ENCODE data around the gene SLC2A10. TPM values are rescaled to one million over a fixed set of nuclear protein-coding genes. Genes with fewer than 3 reads are reported as not detected.
A peak's percentile ranks its signal among the peaks of the same experiment; 100 is the strongest.

SLC2A10 gene
- total RNA-seq, 3 donors from 2014 or later (not counting 1 experiment from before 2014, with no cell fraction given), result 0.26 to 2.2 (median 0.79) TPM

DNA sequence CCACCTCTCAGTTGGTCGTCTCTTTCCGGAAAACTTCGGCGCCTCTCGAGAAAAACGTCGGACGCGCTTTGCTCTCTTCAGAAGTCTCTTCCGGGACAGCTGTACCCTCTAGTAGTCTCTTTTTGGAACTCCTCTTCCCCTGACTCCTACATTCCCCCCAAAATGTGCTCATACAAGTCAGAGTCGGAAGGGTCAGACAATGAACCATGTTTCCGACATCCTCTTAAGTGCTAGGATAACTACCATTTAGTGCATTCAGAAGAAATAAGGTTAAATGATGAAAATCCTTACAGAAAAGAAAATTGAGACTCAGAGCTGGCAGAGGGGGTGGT is 19.7 kb upstream of the SLC2A10 start:
- intact Hi-C loops (cut with micrococcal nuclease), result loop anchor here (10.0 kb wide), 1 partner anchor 665 kb away; the partner anchor contains the start of gene SLC12A5
- Histone ChIP-seq H3K9me3 (ENCODE audit: control insufficient read depth, insufficient read depth, low read length) (no peaks in the 10 kb centered on the region), H3K4me3 (ENCODE audit: low read length) (peak overlapping the region; percentile 86), H3K27ac (ENCODE audit: low read length) (peak overlapping the region; percentile 82), H3K4me1 (ENCODE audit: control insufficient read depth, insufficient read depth, low read length) (peaks cover 23% of the 10 kb centered on the region), H3K36me3 (ENCODE audit: control insufficient read depth, insufficient read depth, low read length) (peaks cover 16% of the 10 kb centered on the region), H3K27me3 (ENCODE audit: control insufficient read depth, insufficient read depth, low read length) (no peaks in the 10 kb centered on the region)
- WGBS (ENCODE audit: insufficient coverage), result 0% methylated on average over 11 of the region's 12 CpGs
- Mint-ChIP-seq H3K4me3 (peak overlapping the region; percentile 99), H3K27me3 (ENCODE audit: low read depth in 2 of 2) (no peaks in the 10 kb centered on the region), H3K4me1 (peaks cover 49 to 53% of the 10 kb centered on the region in 2 donors), H3K27ac (peak overlapping the region; percentile 92 to 97), H3K9me3 (no peaks in the 10 kb centered on the region), H3K36me3 (no peaks in the 10 kb centered on the region)
- ATAC-seq, result no peak
- no peak for DNase-seq
- TF ChIP-seq, protein P1, sequence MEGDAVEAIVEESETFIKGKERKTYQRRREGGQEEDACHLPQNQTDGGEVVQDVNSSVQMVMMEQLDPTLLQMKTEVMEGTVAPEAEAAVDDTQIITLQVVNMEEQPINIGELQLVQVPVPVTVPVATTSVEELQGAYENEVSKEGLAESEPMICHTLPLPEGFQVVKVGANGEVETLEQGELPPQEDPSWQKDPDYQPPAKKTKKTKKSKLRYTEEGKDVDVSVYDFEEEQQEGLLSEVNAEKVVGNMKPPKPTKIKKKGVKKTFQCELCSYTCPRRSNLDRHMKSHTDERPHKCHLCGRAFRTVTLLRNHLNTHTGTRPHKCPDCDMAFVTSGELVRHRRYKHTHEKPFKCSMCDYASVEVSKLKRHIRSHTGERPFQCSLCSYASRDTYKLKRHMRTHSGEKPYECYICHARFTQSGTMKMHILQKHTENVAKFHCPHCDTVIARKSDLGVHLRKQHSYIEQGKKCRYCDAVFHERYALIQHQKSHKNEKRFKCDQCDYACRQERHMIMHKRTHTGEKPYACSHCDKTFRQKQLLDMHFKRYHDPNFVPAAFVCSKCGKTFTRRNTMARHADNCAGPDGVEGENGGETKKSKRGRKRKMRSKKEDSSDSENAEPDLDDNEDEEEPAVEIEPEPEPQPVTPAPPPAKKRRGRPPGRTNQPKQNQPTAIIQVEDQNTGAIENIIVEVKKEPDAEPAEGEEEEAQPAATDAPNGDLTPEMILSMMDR (IDR thresholded peaks at IDR 0.05), result no peak

DNA sequence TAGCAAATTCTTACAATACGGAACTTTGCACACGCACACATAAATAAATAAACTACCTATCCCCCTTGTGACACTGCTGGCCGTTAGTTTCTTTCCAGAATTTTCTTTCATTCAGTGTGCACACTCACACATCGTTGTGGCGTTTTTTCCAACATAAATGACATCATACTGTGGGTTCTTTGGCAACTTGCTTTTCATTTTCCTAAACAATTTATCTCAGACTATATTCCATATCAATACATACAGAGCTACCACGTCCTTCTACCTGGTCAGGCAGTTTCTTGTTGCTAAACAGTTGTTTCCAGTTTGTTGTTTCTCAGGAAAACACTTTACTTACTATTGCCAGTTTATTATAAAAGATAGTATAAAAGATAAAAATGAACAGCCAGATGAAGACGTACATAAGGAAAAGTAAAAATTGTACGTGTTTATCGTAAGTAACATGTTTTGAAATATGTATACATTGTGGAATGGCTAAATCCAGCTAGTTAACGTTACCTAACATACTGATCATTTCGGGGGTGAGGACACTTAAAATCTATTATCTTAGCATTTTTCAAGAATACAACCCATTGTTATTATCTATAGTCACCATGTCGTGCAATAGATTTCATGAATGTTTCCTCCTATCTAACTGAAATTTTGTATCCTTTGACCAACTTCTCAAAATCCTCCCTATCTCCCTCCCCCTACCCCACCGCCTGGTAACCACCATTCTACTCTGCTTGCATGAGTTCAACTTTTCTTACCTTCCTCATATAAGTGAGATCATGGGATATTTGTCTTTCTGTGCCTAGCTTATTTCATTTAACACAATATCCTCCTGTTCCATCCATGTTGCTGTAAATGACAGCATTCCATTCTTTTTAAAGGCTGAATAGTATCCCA is 19.0 kb upstream of the SLC2A10 start:
- TF ChIP-seq, protein P1 (IDR thresholded peaks at IDR 0.05), result no peak
- Histone ChIP-seq H3K27me3 (ENCODE audit: control insufficient read depth, insufficient read depth, low read length) (no peaks in the 10 kb centered on the region), H3K4me3 (ENCODE audit: low read length) (no peak overlapping the region), H3K27ac (ENCODE audit: low read length) (peak overlapping the region; percentile 82), H3K36me3 (ENCODE audit: control insufficient read depth, insufficient read depth, low read length) (peaks cover 9% of the 10 kb centered on the region), H3K9me3 (ENCODE audit: control insufficient read depth, insufficient read depth, low read length) (no peaks in the 10 kb centered on the region), H3K4me1 (ENCODE audit: control insufficient read depth, insufficient read depth, low read length) (peaks cover 23% of the 10 kb centered on the region)
- H3K9me3 Mint-ChIP-seq, result no peaks in the 10 kb centered on the region
- peaks cover 43 to 47% of the 10 kb centered on the region in 2 donors for H3K4me1 Mint-ChIP-seq
- peak overlapping the region; percentile 92 to 97 for H3K27ac Mint-ChIP-seq
- H3K27me3 Mint-ChIP-seq (ENCODE audit: low read depth in 2 of 2), result no peaks in the 10 kb centered on the region
- H3K4me3 Mint-ChIP-seq, result peak overlapping the region; percentile 99
- H3K36me3 Mint-ChIP-seq, result no peaks in the 10 kb centered on the region
- intact Hi-C loops (cut with micrococcal nuclease), result no loop called here
- ATAC-seq, result no peak
- WGBS (ENCODE audit: insufficient coverage), result 75% methylated on average over 13 of the region's 13 CpGs
- peak in 1 of 2 donors; percentile 13 for DNase-seq

DNA sequence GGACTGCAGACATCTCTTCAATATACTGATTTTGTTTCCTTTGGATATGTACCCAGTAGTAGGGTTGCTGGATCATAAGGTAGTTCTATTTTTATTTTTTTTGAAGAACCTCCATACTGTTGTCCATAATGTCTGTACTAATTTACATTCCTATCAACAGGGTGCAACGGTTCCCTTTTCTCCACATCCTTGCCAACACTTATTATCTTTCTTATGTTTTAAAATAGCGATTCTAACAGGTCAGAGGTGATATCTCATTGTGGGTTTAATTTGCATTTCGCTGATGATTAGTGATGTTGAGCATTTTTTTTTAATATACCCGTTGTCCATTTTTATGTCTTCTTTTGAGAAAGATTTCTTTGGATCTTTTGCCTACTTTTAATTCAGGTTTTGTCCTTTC is 18.3 kb upstream of the SLC2A10 start:
- peaks cover 37 to 42% of the 10 kb centered on the region in 2 donors for H3K4me1 Mint-ChIP-seq
- TF ChIP-seq, protein P1 (IDR thresholded peaks at IDR 0.05), result no peak
- peaks cover 23% of the 10 kb centered on the region for H3K4me1 ChIP-seq (ENCODE audit: control insufficient read depth, insufficient read depth, low read length)
- peak overlapping the region; percentile 38 for H3K4me3 Mint-ChIP-seq
- 83% methylated on average over 2 of the region's 4 CpGs for WGBS (ENCODE audit: insufficient coverage)
- ATAC-seq (no peak), DNase-seq (no peak)
- H3K27ac Mint-ChIP-seq, result no peak overlapping the region
- H3K9me3 Mint-ChIP-seq, result no peaks in the 10 kb centered on the region
- H3K9me3 ChIP-seq (ENCODE audit: control insufficient read depth, insufficient read depth, low read length), result no peaks in the 10 kb centered on the region
- H3K36me3 Mint-ChIP-seq, result no peaks in the 10 kb centered on the region
- H3K27ac ChIP-seq (ENCODE audit: low read length), result no peak overlapping the region
- H3K4me3 ChIP-seq (ENCODE audit: low read length), result no peak overlapping the region
- H3K36me3 ChIP-seq (ENCODE audit: control insufficient read depth, insufficient read depth, low read length), result peaks cover 7% of the 10 kb centered on the region
- no peaks in the 10 kb centered on the region for H3K27me3 Mint-ChIP-seq (ENCODE audit: low read depth in 2 of 2)
- intact Hi-C loops (cut with micrococcal nuclease), result no loop called here
- no peaks in the 10 kb centered on the region for H3K27me3 ChIP-seq (ENCODE audit: control insufficient read depth, insufficient read depth, low read length)

Measured in natural killer cell (primary cell).